ENCODE measurements around the gene ZNF682. TPM values are rescaled to one million over a fixed set of nuclear protein-coding genes. Genes with fewer than 3 reads are reported as not detected.

The ZNF682 gene
- total and polyA plus RNA-seq, 2 of the 13 experiments (the other 11 are each of a cell fraction or from before 2014, with no cell fraction given): 2.0 to 7.2 TPM

DNA sequence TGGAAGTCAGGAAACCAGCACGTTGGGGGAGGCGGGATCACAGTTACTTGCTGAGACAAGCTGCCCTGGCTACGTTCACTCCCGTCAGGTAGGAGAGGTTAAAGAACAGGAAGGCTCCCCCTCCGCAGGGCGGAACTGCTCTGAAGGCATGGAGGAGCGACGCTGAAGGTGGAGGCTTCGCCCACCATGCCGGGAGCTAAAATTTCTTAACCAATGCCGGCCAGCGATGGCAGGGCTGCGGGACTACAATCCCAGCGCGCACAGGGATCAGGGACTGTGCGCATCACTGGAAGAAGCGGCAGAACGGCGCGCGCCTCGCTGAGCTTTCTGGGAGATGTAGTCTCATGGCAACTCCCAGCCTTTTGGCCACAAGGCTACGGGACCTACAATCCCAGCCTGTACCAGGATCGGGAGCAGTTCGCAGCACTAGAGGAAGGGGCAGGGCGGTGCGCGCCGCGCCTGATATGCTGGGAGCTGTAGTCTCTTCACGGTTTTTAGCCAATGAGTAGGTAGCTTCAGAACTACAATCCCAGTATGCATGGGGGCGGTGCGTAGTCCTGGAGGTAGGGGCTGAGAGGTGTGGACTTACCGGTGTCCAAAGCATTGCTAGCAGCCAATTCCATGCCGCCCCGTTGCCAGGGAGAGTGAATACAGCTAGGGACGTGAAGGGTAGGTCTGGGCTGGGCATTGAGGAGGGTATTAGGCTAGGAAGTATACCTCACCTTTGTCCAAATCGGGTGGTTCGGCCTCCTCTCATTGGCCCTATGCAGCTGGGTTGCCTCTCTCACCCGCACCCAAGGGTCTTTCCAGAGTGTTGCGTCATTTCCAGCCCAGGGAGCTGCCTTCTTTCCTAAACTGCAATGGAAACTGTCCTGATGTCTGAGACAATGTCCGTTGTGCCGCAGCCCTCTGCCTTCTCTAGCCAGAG is 12.8 kb upstream of the ZNF682 start (continued):
- TF ChIP-seq, protein P1, sequence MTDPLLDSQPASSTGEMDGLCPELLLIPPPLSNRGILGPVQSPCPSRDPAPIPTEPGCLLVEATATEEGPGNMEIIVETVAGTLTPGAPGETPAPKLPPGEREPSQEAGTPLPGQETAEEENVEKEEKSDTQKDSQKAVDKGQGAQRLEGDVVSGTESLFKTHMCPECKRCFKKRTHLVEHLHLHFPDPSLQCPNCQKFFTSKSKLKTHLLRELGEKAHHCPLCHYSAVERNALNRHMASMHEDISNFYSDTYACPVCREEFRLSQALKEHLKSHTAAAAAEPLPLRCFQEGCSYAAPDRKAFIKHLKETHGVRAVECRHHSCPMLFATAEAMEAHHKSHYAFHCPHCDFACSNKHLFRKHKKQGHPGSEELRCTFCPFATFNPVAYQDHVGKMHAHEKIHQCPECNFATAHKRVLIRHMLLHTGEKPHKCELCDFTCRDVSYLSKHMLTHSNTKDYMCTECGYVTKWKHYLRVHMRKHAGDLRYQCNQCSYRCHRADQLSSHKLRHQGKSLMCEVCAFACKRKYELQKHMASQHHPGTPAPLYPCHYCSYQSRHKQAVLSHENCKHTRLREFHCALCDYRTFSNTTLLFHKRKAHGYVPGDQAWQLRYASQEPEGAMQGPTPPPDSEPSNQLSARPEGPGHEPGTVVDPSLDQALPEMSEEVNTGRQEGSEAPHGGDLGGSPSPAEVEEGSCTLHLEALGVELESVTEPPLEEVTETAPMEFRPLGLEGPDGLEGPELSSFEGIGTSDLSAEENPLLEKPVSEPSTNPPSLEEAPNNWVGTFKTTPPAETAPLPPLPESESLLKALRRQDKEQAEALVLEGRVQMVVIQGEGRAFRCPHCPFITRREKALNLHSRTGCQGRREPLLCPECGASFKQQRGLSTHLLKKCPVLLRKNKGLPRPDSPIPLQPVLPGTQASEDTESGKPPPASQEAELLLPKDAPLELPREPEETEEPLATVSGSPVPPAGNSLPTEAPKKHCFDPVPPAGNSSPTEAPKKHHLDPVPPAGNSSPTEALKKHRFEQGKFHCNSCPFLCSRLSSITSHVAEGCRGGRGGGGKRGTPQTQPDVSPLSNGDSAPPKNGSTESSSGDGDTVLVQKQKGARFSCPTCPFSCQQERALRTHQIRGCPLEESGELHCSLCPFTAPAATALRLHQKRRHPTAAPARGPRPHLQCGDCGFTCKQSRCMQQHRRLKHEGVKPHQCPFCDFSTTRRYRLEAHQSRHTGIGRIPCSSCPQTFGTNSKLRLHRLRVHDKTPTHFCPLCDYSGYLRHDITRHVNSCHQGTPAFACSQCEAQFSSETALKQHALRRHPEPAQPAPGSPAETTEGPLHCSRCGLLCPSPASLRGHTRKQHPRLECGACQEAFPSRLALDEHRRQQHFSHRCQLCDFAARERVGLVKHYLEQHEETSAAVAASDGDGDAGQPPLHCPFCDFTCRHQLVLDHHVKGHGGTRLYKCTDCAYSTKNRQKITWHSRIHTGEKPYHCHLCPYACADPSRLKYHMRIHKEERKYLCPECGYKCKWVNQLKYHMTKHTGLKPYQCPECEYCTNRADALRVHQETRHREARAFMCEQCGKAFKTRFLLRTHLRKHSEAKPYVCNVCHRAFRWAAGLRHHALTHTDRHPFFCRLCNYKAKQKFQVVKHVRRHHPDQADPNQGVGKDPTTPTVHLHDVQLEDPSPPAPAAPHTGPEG (CRISPR knock-in tag; IDR thresholded peaks at IDR 0.05): no peak
- TF ChIP-seq KDM1A (CRISPR knock-in tag; IDR thresholded peaks at IDR 0.05) (no peak), REPIN1 (CRISPR knock-in tag; IDR thresholded peaks at IDR 0.05; ENCODE audit: borderline replicate concordance, low read depth) (0 out of 2 replicates have a peak, but pooled peaks have one; percentile 7), NONO (IDR thresholded peaks at IDR 0.05) (no peak), NONO (CRISPR knock-in tag; conservative IDR thresholded peaks at IDR 0.05) (no peak; the same call in 1 of the 2 replicates), KDM6A (CRISPR knock-in tag; IDR thresholded peaks at IDR 0.05; ENCODE audit: low read depth) (no peak), CBFB (CRISPR knock-in tag; IDR thresholded peaks at IDR 0.05) (no peak), ZNF20 (CRISPR knock-in tag; IDR thresholded peaks at IDR 0.05) (no peak), KMT2A (CRISPR knock-in tag; IDR thresholded peaks at IDR 0.05) (no peak), AHR (CRISPR knock-in tag; IDR thresholded peaks at IDR 0.05) (no peak), ZNF788 (CRISPR knock-in tag; IDR thresholded peaks at IDR 0.05; ENCODE audit: borderline replicate concordance) (no peak; the same call in 1 of the 2 replicates), ZNF367 (CRISPR knock-in tag; IDR thresholded peaks at IDR 0.05; ENCODE audit: borderline replicate concordance) (no peak), SAFB2 (CRISPR knock-in tag; IDR thresholded peaks at IDR 0.05; ENCODE audit: borderline replicate concordance, low read depth) (no peak), DNMT1 (CRISPR knock-in tag; IDR thresholded peaks at IDR 0.05) (no peak), TEAD3 (CRISPR knock-in tag; optimal IDR thresholded peaks at IDR 0.05; ENCODE audit: borderline replicate concordance) (peak; percentile 28), ZNF496 (CRISPR knock-in tag; IDR thresholded peaks at IDR 0.05; ENCODE audit: insufficient replicate concordance) (no peak)
- TF ChIP-seq, protein P2, sequence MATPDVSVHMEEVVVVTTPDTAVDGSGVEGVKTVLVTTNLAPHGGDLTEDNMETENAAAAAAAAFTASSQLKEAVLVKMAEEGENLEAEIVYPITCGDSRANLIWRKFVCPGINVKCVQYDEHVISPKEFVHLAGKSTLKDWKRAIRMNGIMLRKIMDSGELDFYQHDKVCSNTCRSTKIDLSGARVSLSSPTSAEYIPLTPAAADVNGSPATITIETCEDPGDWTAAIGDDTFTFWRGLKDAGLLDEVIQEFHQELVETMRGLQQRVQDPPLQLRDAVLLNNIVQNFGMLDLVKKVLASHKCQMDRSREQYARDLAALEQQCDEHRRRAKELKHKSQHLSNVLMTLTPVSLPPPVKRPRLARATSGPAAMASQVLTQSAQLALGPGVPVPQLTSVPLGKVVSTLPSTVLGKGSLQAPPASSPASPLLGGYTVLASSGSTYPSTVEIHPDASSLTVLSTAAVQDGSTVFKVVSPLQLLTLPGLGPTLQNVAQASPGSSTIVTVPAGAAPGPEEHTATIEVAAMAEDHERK (CRISPR knock-in tag; IDR thresholded peaks at IDR 0.05; ENCODE audit: low read depth): peak; percentile 77
- TF ChIP-seq, protein P3, sequence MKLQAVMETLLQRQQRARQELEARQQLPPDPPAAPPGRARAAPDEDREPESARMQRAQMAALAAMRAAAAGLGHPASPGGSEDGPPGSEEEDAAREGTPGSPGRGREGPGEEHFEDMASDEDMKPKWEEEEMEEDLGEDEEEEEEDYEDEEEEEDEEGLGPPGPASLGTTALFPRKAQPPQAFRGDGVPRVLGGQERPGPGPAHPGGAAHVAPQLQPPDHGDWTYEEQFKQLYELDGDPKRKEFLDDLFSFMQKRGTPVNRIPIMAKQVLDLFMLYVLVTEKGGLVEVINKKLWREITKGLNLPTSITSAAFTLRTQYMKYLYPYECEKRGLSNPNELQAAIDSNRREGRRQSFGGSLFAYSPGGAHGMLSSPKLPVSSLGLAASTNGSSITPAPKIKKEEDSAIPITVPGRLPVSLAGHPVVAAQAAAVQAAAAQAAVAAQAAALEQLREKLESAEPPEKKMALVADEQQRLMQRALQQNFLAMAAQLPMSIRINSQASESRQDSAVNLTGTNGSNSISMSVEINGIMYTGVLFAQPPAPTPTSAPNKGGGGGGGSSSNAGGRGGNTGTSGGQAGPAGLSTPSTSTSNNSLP (IDR thresholded peaks at IDR 0.05; ENCODE audit: low read depth, low read length): no peak
- TF ChIP-seq, protein P4, sequence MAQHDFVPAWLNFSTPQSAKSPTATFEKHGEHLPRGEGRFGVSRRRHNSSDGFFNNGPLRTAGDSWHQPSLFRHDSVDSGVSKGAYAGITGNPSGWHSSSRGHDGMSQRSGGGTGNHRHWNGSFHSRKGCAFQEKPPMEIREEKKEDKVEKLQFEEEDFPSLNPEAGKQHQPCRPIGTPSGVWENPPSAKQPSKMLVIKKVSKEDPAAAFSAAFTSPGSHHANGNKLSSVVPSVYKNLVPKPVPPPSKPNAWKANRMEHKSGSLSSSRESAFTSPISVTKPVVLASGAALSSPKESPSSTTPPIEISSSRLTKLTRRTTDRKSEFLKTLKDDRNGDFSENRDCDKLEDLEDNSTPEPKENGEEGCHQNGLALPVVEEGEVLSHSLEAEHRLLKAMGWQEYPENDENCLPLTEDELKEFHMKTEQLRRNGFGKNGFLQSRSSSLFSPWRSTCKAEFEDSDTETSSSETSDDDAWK (CRISPR knock-in tag; IDR thresholded peaks at IDR 0.05): no peak

All from HepG2 (cell line).